Thyroid gland (tissue), 4 donors: Measurements from ENCODE around the gene NABP1.

Source experiments
- POLR2A ChIP-seq, 2 donors: fragments of 450-650 bp; IDR thresholded peaks; one replicate each; pipeline ENCODE4 v1.6.1; 2017; ENCODE audit warnings: antibody characterized with exemption in 2 of 2, mild to moderate bottlenecking in 2 of 2, moderate library complexity in 1 of 2
- TF ChIP-seq, protein P1 (sequence below), 6 experiments: fragments of 200-600 bp in 3 of 6; fragments of 450-650 bp in 3 of 6; sonication (generic) in 3 of 6; IDR thresholded peaks; one replicate each; pipeline ENCODE4 v1.5.1; 2016 to 2019; ENCODE audit warnings: antibody characterized with exemption in 6 of 6, mild to moderate bottlenecking in 2 of 6, inconsistent platforms in 1 of 6, moderate library complexity in 1 of 6

DNA sequence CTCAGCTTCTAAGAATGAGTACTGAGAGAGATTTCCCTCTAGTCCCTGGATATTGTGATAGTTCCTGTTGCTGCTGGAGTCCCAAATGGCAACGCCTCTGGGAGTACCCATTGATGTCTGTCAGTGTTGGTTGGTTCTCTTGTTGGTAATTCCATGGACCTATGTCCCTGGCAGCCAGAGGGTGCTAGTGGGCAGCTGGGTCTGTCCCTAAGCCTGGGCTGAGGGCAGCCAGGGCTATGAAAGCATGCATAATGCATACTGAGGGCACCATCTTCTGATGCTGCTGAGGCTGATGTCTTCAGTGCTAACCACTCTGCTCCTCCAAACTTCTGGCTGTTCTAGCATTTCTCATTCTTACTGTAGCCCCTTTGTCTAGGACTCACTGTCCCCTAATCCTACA lies 35.9 kb downstream of the NABP1 start:
- TF ChIP-seq, protein P1, sequence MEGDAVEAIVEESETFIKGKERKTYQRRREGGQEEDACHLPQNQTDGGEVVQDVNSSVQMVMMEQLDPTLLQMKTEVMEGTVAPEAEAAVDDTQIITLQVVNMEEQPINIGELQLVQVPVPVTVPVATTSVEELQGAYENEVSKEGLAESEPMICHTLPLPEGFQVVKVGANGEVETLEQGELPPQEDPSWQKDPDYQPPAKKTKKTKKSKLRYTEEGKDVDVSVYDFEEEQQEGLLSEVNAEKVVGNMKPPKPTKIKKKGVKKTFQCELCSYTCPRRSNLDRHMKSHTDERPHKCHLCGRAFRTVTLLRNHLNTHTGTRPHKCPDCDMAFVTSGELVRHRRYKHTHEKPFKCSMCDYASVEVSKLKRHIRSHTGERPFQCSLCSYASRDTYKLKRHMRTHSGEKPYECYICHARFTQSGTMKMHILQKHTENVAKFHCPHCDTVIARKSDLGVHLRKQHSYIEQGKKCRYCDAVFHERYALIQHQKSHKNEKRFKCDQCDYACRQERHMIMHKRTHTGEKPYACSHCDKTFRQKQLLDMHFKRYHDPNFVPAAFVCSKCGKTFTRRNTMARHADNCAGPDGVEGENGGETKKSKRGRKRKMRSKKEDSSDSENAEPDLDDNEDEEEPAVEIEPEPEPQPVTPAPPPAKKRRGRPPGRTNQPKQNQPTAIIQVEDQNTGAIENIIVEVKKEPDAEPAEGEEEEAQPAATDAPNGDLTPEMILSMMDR (IDR thresholded peaks at IDR 0.05), result no peak
- TF ChIP-seq POLR2A (IDR thresholded peaks at IDR 0.05), result no peak
